ENCODE measurements around the gene LIPC. TPM values are rescaled to one million over a fixed set of nuclear protein-coding genes. Genes with fewer than 3 reads are reported as not detected.

LIPC gene
- total and polyA plus RNA-seq, 10 of the 15 experiments (the other 5 are each of a cell fraction or from before 2014, with no cell fraction given): 0.06 to 0.31 (median 0.16) TPM; not detected in 1

DNA sequence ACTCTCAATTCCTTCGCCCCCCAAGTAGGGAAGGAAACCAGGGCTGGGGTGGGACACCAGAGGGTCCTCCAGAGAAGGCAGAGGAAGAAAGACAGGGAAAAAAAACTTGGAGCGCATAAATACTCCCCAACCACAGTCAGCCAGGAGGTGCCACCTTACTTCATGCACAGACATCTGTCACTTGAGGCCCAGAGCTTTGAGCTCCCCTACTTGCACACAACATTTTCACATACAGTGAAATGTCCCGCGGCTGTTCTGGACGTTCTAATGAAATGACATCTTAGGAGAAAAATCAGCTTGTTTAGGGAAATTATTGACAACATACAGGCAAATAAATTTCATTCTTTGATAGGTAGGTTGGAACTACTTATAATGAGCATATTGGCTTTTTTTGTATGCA lies 113.0 kb downstream of the LIPC start:
- in situ Hi-C loops (cut with MboI) (no loop called here), intact Hi-C loops (cut with micrococcal nuclease; ENCODE audit: unreplicated experiment) (no loop called here)
- Histone ChIP-seq H2AFZ (ENCODE audit: control insufficient read depth, low read depth, low read length) (no peak overlapping the region), H3K27ac (ENCODE audit: control insufficient read depth, insufficient read depth) (no peak overlapping the region), H3K9me3 (replicated peaks; ENCODE audit: control insufficient read depth, insufficient read depth, low read length) (no peaks in the 10 kb centered on the region), H3K9ac (ENCODE audit: control insufficient read depth, insufficient read depth, low read length) (no peak overlapping the region), H3K4me1 (ENCODE audit: control insufficient read depth, insufficient read depth, low read length) (no peaks in the 10 kb centered on the region), H4K20me1 (ENCODE audit: control insufficient read depth, insufficient read depth) (no peaks in the 10 kb centered on the region), H3K36me3 (ENCODE audit: control insufficient read depth in 2 of 2, insufficient read depth in 2 of 2, low read length in 1 of 2) (no peaks in the 10 kb centered on the region), H3K4me2 (ENCODE audit: control insufficient read depth, insufficient read depth) (no peak overlapping the region), H3K4me3 (no peak overlapping the region), H3K27me3 (replicated peaks in 1 of 2; ENCODE audit: control insufficient read depth in 2 of 2, insufficient read depth in 2 of 2, low read length in 1 of 2) (no peaks in the 10 kb centered on the region), H3K79me2 (ENCODE audit: control insufficient read depth, insufficient read depth, low read length) (no peaks in the 10 kb centered on the region)
- TF ChIP-seq KAT2A (conservative IDR thresholded peaks at IDR 0.05; ENCODE audit: control insufficient read depth, low read depth, low read length): no peak
- TF ChIP-seq YY1 (IDR thresholded peaks at IDR 0.05; ENCODE audit: low read depth, low read length): no peak
- TF ChIP-seq POLR2A (IDR thresholded peaks at IDR 0.05; ENCODE audit: low read depth, low read length): no peak
- TF ChIP-seq SREBF2 (IDR thresholded peaks at IDR 0.05; ENCODE audit: low read length): no peak
- TF ChIP-seq SIX5 (IDR thresholded peaks at IDR 0.05; ENCODE audit: low read depth, low read length, severe bottlenecking): no peak
- TF ChIP-seq SP1 (IDR thresholded peaks at IDR 0.05; ENCODE audit: low read depth, low read length): no peak
- FAIRE-seq (no peak), DNase-seq (ENCODE audit: low read depth, low spot score) (no peak), ATAC-seq (no peak)
- WGBS (ENCODE audit: insufficient coverage, insufficient replicate concordance, low lambda C conversion rate, missing lambda C conversion rate): 91% methylated on average over 5 of the region's 5 CpGs
- SMC1A ChIA-PET (ENCODE audit: uncharacterized antibody, unreplicated experiment): no interaction called here
- RAD21 ChIA-PET (ENCODE audit: unreplicated experiment): interaction anchor here (0.7 kb wide), 1 partner anchor 225 kb away, joined by 3 read pairs; no protein-coding TSS in a partner anchor
- BruUV-seq (replicated peaks): no TSS peak
- CTCF ChIA-PET: interaction anchor here (0.6 kb wide), 1 partner anchor 87 kb away, joined by 3 read pairs; no protein-coding TSS in a partner anchor
- POLR2A ChIA-PET: interaction anchor here (1.0 kb wide), 1 partner anchor 69 kb away, joined by 3 read pairs; no protein-coding TSS in a partner anchor

- WGBS (ENCODE audit: insufficient coverage, insufficient replicate concordance, low lambda C conversion rate, missing lambda C conversion rate): 72% methylated on average over 18 of the region's 18 CpGs
- BruUV-seq (replicated peaks): no TSS peak
- ChIA-PET CTCF (no interaction called here), POLR2A (interaction anchor here (1.0 kb wide), 1 partner anchor 69 kb away, joined by 3 read pairs; no protein-coding TSS in a partner anchor), SMC1A (ENCODE audit: uncharacterized antibody, unreplicated experiment) (no interaction called here), RAD21 (ENCODE audit: unreplicated experiment) (no interaction called here)
- H3K9ac ChIP-seq (ENCODE audit: control insufficient read depth, insufficient read depth, low read length): no peak overlapping the region
- H4K20me1 ChIP-seq (ENCODE audit: control insufficient read depth, insufficient read depth): no peaks in the 10 kb centered on the region
- 0 out of 2 replicates have a peak, but pooled peaks cover 3% of the 10 kb centered on the region for H3K4me1 ChIP-seq (ENCODE audit: control insufficient read depth, insufficient read depth, low read length)
- ATAC-seq (no peak), FAIRE-seq (no peak), DNase-seq (ENCODE audit: low read depth, low spot score) (no peak)
- in situ Hi-C loops (cut with MboI): no loop called here
- intact Hi-C loops (cut with micrococcal nuclease; ENCODE audit: unreplicated experiment): no loop called here
- no peak overlapping the region for H3K4me3 ChIP-seq
- H3K36me3 ChIP-seq (ENCODE audit: control insufficient read depth in 2 of 2, insufficient read depth in 2 of 2, low read length in 1 of 2): no peaks in the 10 kb centered on the region
- no peaks in the 10 kb centered on the region for H3K9me3 ChIP-seq (replicated peaks; ENCODE audit: control insufficient read depth, insufficient read depth, low read length)
- no peaks in the 10 kb centered on the region for H3K27me3 ChIP-seq (replicated peaks in 1 of 2; ENCODE audit: control insufficient read depth in 2 of 2, insufficient read depth in 2 of 2, low read length in 1 of 2)
- H2AFZ ChIP-seq (ENCODE audit: control insufficient read depth, low read depth, low read length): no peak overlapping the region
- no peak overlapping the region for H3K4me2 ChIP-seq (ENCODE audit: control insufficient read depth, insufficient read depth)
- H3K27ac ChIP-seq (ENCODE audit: control insufficient read depth, insufficient read depth): no peak overlapping the region
- no peaks in the 10 kb centered on the region for H3K79me2 ChIP-seq (ENCODE audit: control insufficient read depth, insufficient read depth, low read length)
- no peak for TF ChIP-seq KAT2A (conservative IDR thresholded peaks at IDR 0.05; ENCODE audit: control insufficient read depth, low read depth, low read length)
- TF ChIP-seq CBX5 (IDR thresholded peaks at IDR 0.05; ENCODE audit: low read depth): no peak
- TF ChIP-seq GATAD2B (conservative IDR thresholded peaks at IDR 0.05; ENCODE audit: low read depth): no peak
- TF ChIP-seq ELK1 (IDR thresholded peaks at IDR 0.05; ENCODE audit: low read depth, low read length): no peak
- TF ChIP-seq SIX5 (IDR thresholded peaks at IDR 0.05; ENCODE audit: low read depth, low read length, severe bottlenecking): no peak
- TF ChIP-seq, protein P1, sequence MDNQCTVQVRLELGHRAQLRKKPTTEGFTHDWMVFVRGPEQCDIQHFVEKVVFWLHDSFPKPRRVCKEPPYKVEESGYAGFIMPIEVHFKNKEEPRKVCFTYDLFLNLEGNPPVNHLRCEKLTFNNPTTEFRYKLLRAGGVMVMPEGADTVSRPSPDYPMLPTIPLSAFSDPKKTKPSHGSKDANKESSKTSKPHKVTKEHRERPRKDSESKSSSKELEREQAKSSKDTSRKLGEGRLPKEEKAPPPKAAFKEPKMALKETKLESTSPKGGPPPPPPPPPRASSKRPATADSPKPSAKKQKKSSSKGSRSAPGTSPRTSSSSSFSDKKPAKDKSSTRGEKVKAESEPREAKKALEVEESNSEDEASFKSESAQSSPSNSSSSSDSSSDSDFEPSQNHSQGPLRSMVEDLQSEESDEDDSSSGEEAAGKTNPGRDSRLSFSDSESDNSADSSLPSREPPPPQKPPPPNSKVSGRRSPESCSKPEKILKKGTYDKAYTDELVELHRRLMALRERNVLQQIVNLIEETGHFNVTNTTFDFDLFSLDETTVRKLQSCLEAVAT (IDR thresholded peaks at IDR 0.05): no peak
- TF ChIP-seq POLR2AphosphoS2 (IDR thresholded peaks at IDR 0.05; ENCODE audit: low read depth, low read length): no peak
Measured at GRCh38 chr15:58545307-58546065, 113.7 kb downstream of the LIPC start.

Data from GM12878 (cell line).